SK-MEL-5 (cell line): ENCODE measurements around the gene HS3ST3B1. TPM values are rescaled to one million over a fixed set of nuclear protein-coding genes. Genes with fewer than 3 reads are reported as not detected.

Source experiments
- DNase-seq: peaks from one replicate; pipeline ENCODE4 v3.0.0-alpha.2; 2016; ENCODE audit warnings: low read depth, low spot score
- in situ Hi-C: cut with HindIII; loops from 2 replicates; pipeline ENCODE4 v1.10.0; 2016; ENCODE audit warnings: low sequenced_read_pairs, high pct_unique_total_duplicates, low pct_unique_long_range_greater_than_20kb
- total RNA-seq: library from RNA; depleted of rRNA; stranded (reverse); fragments of >200 nt; shearing (Covaris generic); gene quantifications from 2 replicates; pipeline ENCODE4 v1.2.3, GENCODE V29; 2014; rRNA removed

Gene HS3ST3B1
- total RNA-seq, 1 experiment from 2014 or later = 0.13 TPM

DNA sequence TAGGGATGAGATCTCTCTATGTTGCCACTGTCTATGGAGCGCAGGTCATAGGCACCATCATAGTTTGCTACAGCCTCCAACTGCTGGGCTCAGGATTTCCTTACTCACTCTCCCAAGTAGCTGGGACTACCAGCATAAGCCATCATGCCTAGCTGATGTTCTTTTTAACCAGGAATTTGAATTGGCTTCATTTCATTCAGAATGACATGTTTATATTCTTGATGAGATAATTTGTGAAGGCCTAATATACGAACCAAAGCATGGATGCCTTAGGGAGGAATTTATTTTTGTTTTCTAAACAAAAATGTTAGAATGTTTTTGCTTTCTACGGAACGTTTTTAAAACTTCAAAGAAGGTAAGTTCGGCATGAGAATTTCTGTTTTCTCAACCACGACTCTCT lies 71.6 kb downstream of the HS3ST3B1 start:
- DNase-seq = no peak
- in situ Hi-C loops = no loop called here

DNA sequence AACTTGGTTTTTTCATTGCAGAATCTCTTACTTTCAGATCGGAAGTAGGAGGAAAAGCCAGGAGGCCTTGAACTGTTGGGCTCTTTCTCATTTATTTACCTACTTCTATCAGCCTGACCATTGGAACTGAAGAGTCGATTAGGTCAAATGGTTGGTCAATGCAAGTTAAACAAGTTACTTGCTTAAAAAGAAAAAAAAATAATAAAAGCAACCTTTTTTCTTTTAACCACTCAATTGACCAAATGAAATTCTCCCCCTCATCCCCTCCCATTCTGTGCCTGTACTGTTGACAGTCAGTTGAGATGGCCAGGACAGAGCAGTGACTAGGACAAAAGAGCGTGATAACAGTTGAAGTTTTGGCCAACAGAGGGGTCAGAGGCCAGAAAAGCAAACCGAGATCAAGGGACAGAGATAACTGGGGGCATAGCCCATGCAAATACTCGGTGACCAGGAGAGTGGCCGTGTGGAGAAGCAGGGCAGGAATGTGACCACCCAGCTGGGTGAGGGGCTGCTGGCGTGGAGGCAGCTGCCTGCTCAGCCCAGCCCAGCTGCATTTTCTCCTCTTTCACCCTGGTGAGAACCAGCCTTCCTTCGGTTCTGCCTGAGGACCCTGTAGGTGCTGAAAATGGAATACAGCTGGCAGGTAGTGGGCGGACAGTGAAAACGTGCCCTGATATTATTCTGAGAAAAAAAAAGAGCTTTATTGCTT lies 72.2 kb downstream of the HS3ST3B1 start:
- DNase-seq = no peak
- in situ Hi-C loops = no loop called here

DNA sequence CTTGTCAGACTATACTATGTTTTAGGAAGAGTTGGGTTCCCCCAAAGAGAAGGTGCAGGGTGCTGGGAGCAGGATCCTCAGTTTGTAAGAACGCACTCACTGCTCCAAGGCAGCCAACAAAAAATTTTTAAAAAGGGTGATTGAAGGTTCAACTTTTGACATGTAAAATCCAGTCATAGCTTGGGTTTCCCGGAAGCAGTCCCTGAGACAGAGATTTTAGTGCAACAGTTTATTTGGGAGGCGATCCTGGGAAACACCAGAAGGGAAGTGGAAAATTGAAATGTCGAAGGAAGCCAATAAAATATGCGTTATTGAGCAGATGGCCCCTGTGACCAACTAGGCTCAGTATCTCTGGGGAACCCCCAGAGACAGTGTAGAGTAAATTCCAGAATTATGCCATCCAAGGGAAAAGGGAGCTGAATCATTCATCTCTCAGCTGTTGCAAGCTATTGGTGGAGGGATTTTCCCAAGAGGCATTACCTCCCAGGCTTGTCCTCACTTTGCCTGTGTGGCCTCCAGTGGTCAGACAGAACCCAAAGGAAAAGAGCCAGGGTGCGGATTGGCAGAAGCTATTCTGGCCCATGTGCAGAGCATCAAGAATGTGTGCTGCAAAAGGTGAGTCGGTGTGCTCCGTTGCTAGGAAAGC lies 72.9 kb downstream of the HS3ST3B1 start:
- in situ Hi-C loops = no loop called here
- no peak for DNase-seq

DNA sequence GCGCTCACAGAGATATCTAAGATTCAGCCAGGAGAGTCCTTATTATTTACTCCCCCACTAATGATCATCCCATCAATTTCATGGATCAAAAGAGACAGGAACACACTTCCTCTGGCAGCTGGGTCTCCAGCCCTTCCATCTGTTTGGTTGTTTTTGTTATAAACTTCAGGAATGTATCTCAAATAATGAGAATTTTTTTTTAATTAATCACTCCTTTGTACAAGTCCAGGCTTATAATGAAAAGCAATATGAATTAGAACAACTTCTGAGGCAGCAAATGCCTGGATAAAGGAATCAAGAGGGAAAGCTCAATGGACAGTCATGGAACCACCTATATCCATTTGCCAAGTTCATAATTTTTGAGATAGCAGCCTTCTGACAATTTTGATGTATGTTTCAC lies 73.4 kb downstream of the HS3ST3B1 start:
- no peak for DNase-seq
- in situ Hi-C loops = no loop called here

DNA sequence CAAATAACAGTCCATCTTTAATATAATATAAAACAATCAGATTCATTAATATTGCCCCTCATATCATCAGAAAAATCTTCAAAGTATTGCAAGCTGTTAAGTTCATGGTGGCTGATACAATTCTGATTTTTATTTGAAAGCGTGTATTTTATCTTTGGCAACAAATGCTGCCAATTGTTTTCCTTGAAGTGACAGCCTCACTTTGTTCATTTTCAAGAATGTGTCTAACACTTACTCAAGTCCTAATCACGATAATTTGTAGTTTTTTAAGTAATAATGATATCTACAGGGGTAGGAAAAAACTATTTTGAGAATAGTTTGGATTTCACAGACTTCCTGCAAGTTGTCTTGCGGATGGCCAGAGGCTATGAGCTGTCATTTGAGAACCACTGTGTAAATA lies 75.8 kb downstream of the HS3ST3B1 start:
- no peak for DNase-seq
- in situ Hi-C loops = no loop called here

DNA sequence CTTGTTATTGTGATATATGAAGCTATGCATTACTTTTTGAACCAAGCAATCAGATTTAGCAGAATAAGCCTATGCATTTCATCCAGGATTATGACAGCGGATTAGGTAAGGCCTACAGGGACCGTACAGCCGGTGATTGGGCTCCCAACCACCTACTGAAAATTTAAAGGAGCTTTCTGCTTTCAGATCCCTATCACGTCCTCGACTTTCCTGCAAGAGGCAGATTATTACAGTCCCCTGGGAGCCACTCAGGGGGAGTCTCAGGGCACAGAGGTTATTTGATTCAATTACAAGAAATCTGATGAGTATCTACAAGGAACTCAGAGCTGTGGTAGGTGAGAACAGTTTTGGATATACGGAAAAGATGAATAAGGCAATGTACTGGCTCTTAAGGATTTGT lies 80.7 kb downstream of the HS3ST3B1 start:
- in situ Hi-C loops = no loop called here
- no peak for DNase-seq

DNA sequence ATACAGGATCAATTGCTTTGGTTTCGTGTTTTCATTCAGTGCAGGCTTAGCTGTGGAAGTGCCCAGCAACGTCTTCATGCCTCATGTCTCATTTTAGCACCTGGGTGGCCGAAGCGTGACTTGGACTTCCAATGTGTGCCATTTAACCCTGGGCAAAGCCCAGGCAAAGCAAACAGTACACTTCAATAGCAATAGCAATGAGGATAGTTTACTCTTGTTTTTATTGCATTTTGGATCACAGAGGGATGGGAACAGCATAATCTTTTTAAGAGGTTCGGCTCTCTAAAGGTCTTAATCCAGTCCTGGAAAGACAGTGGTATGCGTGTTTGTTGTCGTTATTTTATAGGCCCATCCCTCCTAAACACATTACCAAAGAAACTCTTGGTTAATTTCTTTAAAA lies 86.2 kb downstream of the HS3ST3B1 start:
- no peak for DNase-seq
- in situ Hi-C loops = no loop called here

DNA sequence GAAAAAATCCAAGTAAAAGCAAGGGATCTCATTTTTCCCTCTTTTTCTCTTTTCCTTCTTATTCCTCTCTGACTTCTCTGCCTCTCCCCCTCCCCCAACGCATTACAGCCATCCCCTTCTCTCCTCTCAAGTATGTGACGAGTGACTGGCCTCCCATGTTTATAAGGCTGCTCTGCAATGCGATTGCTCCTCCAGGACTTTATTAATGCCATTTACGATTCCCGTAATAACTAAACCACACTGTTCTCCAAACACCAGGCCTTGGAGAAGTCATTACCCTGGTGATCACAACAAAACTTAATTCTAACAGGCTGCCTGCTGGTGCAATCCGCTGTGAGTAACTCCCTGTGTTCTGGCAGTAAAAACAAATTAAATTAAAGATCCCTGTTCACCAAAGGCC lies 88.8 kb downstream of the HS3ST3B1 start:
- no peak for DNase-seq
- in situ Hi-C loops = no loop called here

DNA sequence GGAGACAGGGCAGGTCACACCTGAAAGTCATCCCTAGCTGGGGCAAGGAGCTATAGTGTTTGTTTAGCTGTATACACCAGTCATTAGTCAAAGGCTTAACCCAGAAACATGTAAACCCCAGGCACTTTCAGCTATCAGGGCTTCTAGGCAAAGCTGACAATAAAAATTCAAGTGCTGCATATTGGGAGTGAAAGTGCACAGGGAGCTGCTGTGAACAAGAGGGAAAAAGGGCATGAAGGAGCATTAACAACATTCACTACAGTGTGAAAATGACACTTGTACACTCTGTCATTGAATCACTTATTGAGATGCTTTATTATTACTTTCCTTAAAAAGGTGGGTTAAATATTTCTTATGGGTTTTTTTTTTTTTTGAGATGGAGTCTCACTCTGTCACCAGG lies 92.8 kb downstream of the HS3ST3B1 start:
- no peak for DNase-seq
- in situ Hi-C loops = no loop called here

DNA sequence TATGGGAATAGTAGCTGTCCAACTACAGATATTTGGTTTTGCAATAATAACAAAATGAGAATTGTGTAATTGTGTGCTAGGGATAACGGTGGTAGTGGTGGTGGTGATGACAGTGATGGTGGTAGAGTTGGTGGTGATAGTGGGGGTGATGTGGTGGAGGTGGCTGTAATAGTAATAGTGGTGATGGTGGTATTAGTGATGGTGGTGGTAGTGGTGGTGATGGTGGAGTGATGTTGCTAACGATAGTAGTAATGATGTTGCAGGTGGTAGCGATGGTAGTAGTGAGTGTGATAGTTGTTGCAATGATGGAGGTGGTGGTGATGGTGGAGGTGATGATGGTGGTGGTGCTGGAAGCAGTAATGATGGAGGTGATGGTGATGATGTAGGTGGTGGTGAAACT lies 94.4 kb downstream of the HS3ST3B1 start:
- in situ Hi-C loops = no loop called here
- DNase-seq = no peak

DNA sequence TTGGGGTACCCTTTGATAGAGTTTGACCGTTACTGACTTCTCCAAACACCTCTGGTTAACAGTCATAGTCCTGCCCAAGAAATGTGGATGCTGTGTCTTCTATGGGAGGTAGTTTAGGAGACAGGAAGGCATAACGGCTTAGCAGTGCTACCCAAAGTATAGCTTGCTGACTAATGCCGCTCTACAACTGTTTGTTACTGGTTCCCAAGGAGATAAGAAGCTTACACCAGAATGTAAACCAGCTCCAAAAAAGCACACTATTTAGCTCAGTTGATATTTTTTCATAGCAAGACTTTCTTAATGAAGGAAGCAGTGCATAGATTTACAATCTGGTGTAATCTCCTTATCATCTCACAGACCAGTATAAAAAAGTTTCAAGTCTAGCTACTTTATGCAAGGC lies 95.7 kb downstream of the HS3ST3B1 start:
- DNase-seq = no peak
- in situ Hi-C loops = no loop called here

DNA sequence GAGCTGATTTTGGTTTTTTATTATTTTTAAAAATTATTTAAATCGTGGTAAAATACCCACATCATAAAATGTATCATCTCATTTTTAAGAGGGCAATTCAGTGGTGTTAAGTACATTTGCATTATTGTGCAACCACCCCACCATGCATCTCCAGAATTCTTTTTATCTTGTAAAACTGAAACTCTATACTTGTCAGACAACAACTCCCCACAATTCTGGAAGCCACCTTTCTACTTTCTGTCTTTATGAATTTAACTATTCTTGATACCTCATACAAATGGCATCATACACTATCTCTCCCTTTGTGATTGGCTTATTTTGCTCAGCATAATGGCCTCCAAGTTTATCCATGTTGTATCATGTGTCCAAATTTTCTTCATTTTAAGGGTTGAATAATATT lies 97.9 kb downstream of the HS3ST3B1 start:
- no peak for DNase-seq
- in situ Hi-C loops = no loop called here

Other genes starting within 250 kb of the HS3ST3B1 start
- 33.3 and 35.4 TPM in 2 replicates for gene COX10, start 231.6 kb upstream of the HS3ST3B1 start, total RNA-seq
- gene CDRT15, start 64.2 kb upstream of the HS3ST3B1 start, total RNA-seq = not detected in 2 replicates